Calu3 (cell line): Measurements from ENCODE around the gene DNMT3B. TPM values are rescaled to one million over a fixed set of nuclear protein-coding genes. Genes with fewer than 3 reads are reported as not detected.
"Not testable (repeated sequence)": the region's sequence is repeated elsewhere in the genome, so short reads cannot be mapped to it uniquely, and the experiment has no call there.

Experiments
- BruUV-seq: library from RNA; stranded (reverse); fragments of 400-500 nt; replicated peaks from 2 replicates; lab custom pipeline; 2021; lab: Mats Ljungman, UMichigan
- CTCF ChIA-PET: fragments of 300-600 bp; sonication (Branson Sonifier 250); formaldehyde crosslinking; loops from one replicate; lab custom pipeline; 2022; ENCODE audit warnings: antibody characterized with exemption; lab: Charles Lee
- DNase-seq: peaks from one replicate; pipeline ENCODE4 v3.0.0; 2022
- H3K27ac Mint-ChIP-seq: one replicate; pipeline ENCODE4 v1.8.0; 2022; ENCODE audit warnings: mixed read lengths; ENCODE audit not compliant: unreplicated experiment
- H3K27me3 Mint-ChIP-seq: one replicate; pipeline ENCODE4 v1.8.0; 2022; ENCODE audit warnings: mixed read lengths; ENCODE audit not compliant: unreplicated experiment
- H3K36me3 Mint-ChIP-seq: one replicate; pipeline ENCODE4 v1.8.0; 2022; ENCODE audit warnings: mild to moderate bottlenecking, moderate library complexity, mixed read lengths; ENCODE audit not compliant: insufficient read depth, unreplicated experiment
- H3K4me1 Mint-ChIP-seq: one replicate; pipeline ENCODE4 v1.8.0; 2022; ENCODE audit warnings: mild to moderate bottlenecking, low read depth, mixed read lengths; ENCODE audit not compliant: unreplicated experiment
- H3K4me3 Mint-ChIP-seq: one replicate; pipeline ENCODE4 v1.8.0; 2022; ENCODE audit warnings: mild to moderate bottlenecking, low read depth, moderate library complexity, mixed read lengths; ENCODE audit not compliant: unreplicated experiment
- H3K9me3 Mint-ChIP-seq: one replicate; pipeline ENCODE4 v1.8.0; 2022; ENCODE audit warnings: low read depth, mixed read lengths; ENCODE audit not compliant: unreplicated experiment
- CTCF ChIP-seq: fragments of 200-600 bp; IDR thresholded peaks from one replicate; pipeline ENCODE4 v1.8.0; 2022; ENCODE audit warnings: antibody characterized with exemption; ENCODE audit not compliant: unreplicated experiment
- intact Hi-C: fragments of 100-400 bp; cut with micrococcal nuclease; formaldehyde crosslinking; loops from one replicate; pipeline ENCODE4 v1.10.0; 2022; ENCODE audit not compliant: unreplicated experiment
- total RNA-seq: library from RNA; stranded (reverse); gene quantifications from 2 replicates; pipeline ENCODE4 v1.2.3, GENCODE V29; 2022

The DNMT3B gene
- total RNA-seq, 1 experiment from 2014 or later = 10.8 TPM

GRCh38 chr20:32796383-32796948, 34.3 kb downstream of the DNMT3B start:
- CTCF ChIA-PET = interaction anchor here (0.5 to 0.9 kb wide), 4 partner anchors 23 to 307 kb away, joined by 3 to 6 read pairs (median 3); partner anchors contain the start of gene MAPRE1
- intact Hi-C loops = no loop called here

GRCh38 chr20:32796981-32797451, 34.8 kb downstream of the DNMT3B start:
- Mint-ChIP-seq H3K27ac (no peak overlapping the region), H3K27me3 (no peaks in the 10 kb centered on the region), H3K4me1 (peaks cover 3% of the 10 kb centered on the region), H3K9me3 (no peaks in the 10 kb centered on the region), H3K36me3 (no peaks in the 10 kb centered on the region), H3K4me3 (no peak overlapping the region)
- BruUV-seq = no TSS peak
- CTCF ChIA-PET = interaction anchor here (0.5 to 0.9 kb wide), 3 partner anchors 23 to 466 kb away, joined by 3 to 6 read pairs (median 3); partner anchors contain the start of gene MAPRE1
- no peak for TF ChIP-seq CTCF
- DNase-seq = no peak
- intact Hi-C loops = no loop called here

More at GRCh38 chr20:32796383-32796948, 34.3 kb downstream of the DNMT3B start:
- Mint-ChIP-seq H3K27me3 (no peaks in the 10 kb centered on the region), H3K27ac (no peak overlapping the region), H3K4me1 (peaks cover 8% of the 10 kb centered on the region), H3K36me3 (no peaks in the 10 kb centered on the region), H3K4me3 (no peak overlapping the region), H3K9me3 (no peaks in the 10 kb centered on the region)
- TF ChIP-seq CTCF = no peak
- DNase-seq = no peak
- no TSS peak for BruUV-seq

- BruUV-seq, intact Hi-C loops, H3K27ac Mint-ChIP-seq, H3K9me3 Mint-ChIP-seq, H3K4me1 Mint-ChIP-seq, H3K27me3 Mint-ChIP-seq, H3K36me3 Mint-ChIP-seq, H3K4me3 Mint-ChIP-seq, DNase-seq: not testable (repeated sequence)
- CTCF ChIA-PET = interaction anchor here (0.7 to 1.1 kb wide), 2 partner anchors 8 to 467 kb away, joined by 3 read pairs; no protein-coding TSS in a partner anchor
Measured at GRCh38 chr20:32797571-32797970, 35.4 kb downstream of the DNMT3B start.

- CTCF ChIA-PET = interaction anchor here (1.1 kb wide), 1 partner anchor 9 kb away, joined by 3 read pairs; no protein-coding TSS in a partner anchor
- Mint-ChIP-seq H3K27me3 (no peaks in the 10 kb centered on the region), H3K9me3 (no peaks in the 10 kb centered on the region), H3K36me3 (no peaks in the 10 kb centered on the region), H3K4me3 (no peak overlapping the region), H3K27ac (no peak overlapping the region), H3K4me1 (no peaks in the 10 kb centered on the region)
- no TSS peak for BruUV-seq
- DNase-seq = no peak
- no peak for TF ChIP-seq CTCF
- intact Hi-C loops = no loop called here
Measured at GRCh38 chr20:32798046-32798981, 36.1 kb downstream of the DNMT3B start.
